SK-N-SH (cell line): ENCODE measurements around the gene CFAP20.

Source experiments
- CTCF ChIP-seq: fragments of 200-600 bp; sonication (generic); IDR thresholded peaks from 2 replicates; pipeline ENCODE4 v1.6.1; 2017; ENCODE audit warnings: antibody characterized with exemption, mild to moderate bottlenecking, moderate library complexity
- ELF1 ChIP-seq: IDR thresholded peaks from 2 replicates; pipeline ENCODE4 v1.4.0; 2012
- FOXM1 ChIP-seq: IDR thresholded peaks from 2 replicates; pipeline ENCODE4 v1.4.0; 2012; ENCODE audit warnings: low read depth, mild to moderate bottlenecking
- GABPA ChIP-seq: IDR thresholded peaks from 2 replicates; pipeline ENCODE4 v1.4.0; 2012; ENCODE audit warnings: low read depth, mild to moderate bottlenecking
- JUND ChIP-seq: IDR thresholded peaks from 2 replicates; pipeline ENCODE4 v1.4.0; 2012
- MAX ChIP-seq: IDR thresholded peaks from 2 replicates; pipeline ENCODE4 v1.4.0; 2012; ENCODE audit warnings: low read depth
- MEF2A ChIP-seq: IDR thresholded peaks from 2 replicates; pipeline ENCODE4 v1.4.0; 2012; ENCODE audit warnings: low read depth, borderline replicate concordance
- MXI1 ChIP-seq: IDR thresholded peaks from 2 replicates; pipeline ENCODE4 v1.6.1; 2012; ENCODE audit warnings: mild to moderate bottlenecking, low read depth, low read length, improper control_type of control experiment
- RCOR1 ChIP-seq: fragments of 150-350 bp; IDR thresholded peaks from 2 replicates; pipeline ENCODE4 v1.6.1; 2017; ENCODE audit warnings: antibody characterized with exemption, low read length
- YY1 ChIP-seq: IDR thresholded peaks from 2 replicates; pipeline ENCODE4 v1.4.0; 2012; ENCODE audit warnings: low read depth, mild to moderate bottlenecking

GRCh38 chr16:58119509-58119845 lies 9.7 kb downstream of the CFAP20 start:
- no peak for TF ChIP-seq CTCF
- no peak for TF ChIP-seq RCOR1
- no peak for TF ChIP-seq MAX
- no peak for TF ChIP-seq YY1
- TF ChIP-seq JUND: no peak
- TF ChIP-seq GABPA: no peak
- no peak for TF ChIP-seq ELF1
- no peak for TF ChIP-seq MXI1
- no peak for TF ChIP-seq MEF2A
- no peak for TF ChIP-seq FOXM1
